GM12878 (cell line): ENCODE results near the gene TAS2R14.

ENCODE experiments used
- ATF2 ChIP-seq: IDR thresholded peaks from 2 replicates; pipeline ENCODE4 v1.6.1; 2012; ENCODE audit warnings: low read length, inconsistent platforms
- BHLHE40 ChIP-seq, 2 experiments: fragments of 450-650 bp in 1 of 2; IDR thresholded peaks; 2 replicates each; pipeline ENCODE4 v1.6.1; 2011 to 2017; ENCODE audit warnings: low read depth in 2 of 2, borderline replicate concordance in 1 of 2, improper control_type of control experiment in 1 of 2, low read length in 1 of 2, mild to moderate bottlenecking in 1 of 2
- BRCA1 ChIP-seq: IDR thresholded peaks from 2 replicates; pipeline ENCODE4 v1.6.1; 2011; ENCODE audit warnings: low read depth, low read length, improper control_type of control experiment
- CEBPB ChIP-seq, 2 experiments: fragments of 150-350 bp in 1 of 2; IDR thresholded peaks; 2 replicates each; pipeline ENCODE4 v1.6.1; 2012 to 2014; ENCODE audit warnings: low read depth in 2 of 2, low read length in 2 of 2, borderline replicate concordance in 1 of 2, inconsistent platforms in 1 of 2
- CTCF ChIP-seq, 3 experiments: IDR thresholded peaks in 2 of 3; conservative IDR thresholded peaks in 1 of 3; 2 replicates each; pipeline ENCODE4 v1.5.1; 2011; ENCODE audit warnings: low read depth in 3 of 3, low read length in 3 of 3, mild to moderate bottlenecking in 3 of 3, control low read depth in 2 of 3, moderate library complexity in 2 of 3, inconsistent platforms in 1 of 3, mixed read lengths in 1 of 3; ENCODE audit not compliant: control insufficient read depth in 2 of 3, insufficient read depth in 1 of 3; ENCODE audit errors: extremely low read depth in 1 of 3
- DPF2 ChIP-seq: fragments of 450-650 bp; IDR thresholded peaks from 2 replicates; pipeline ENCODE4 v1.6.1; 2017; ENCODE audit warnings: mild to moderate bottlenecking
- EP300 ChIP-seq, 2 experiments: fragments of 150-350 bp in 1 of 2; IDR thresholded peaks; 2 replicates each; pipeline ENCODE4 v1.6.1; 2011 to 2012; ENCODE audit warnings: low read depth in 2 of 2, low read length in 2 of 2, borderline replicate concordance in 1 of 2, improper control_type of control experiment in 1 of 2, inconsistent platforms in 1 of 2; ENCODE audit not compliant: control insufficient read depth in 1 of 2
- NR2C2 ChIP-seq: IDR thresholded peaks from 2 replicates; pipeline ENCODE4 v1.6.1; 2011; ENCODE audit warnings: borderline replicate concordance, low read depth; ENCODE audit not compliant: control insufficient read depth, insufficient read length
- REST ChIP-seq: IDR thresholded peaks from 2 replicates; pipeline ENCODE4 v1.6.1; 2012; ENCODE audit warnings: mild to moderate bottlenecking, low read depth, low read length
- SIN3A ChIP-seq: IDR thresholded peaks from 2 replicates; pipeline ENCODE4 v1.6.1; 2012; ENCODE audit warnings: low read depth, low read length, improper control_type of control experiment
- STAT1 ChIP-seq: fragments of 450-650 bp; conservative IDR thresholded peaks from 2 replicates; pipeline ENCODE4 v1.6.1; 2014; ENCODE audit warnings: antibody characterized with exemption, mild to moderate bottlenecking
- ZNF274 ChIP-seq: IDR thresholded peaks from one replicate; pipeline ENCODE4 v1.8.0; 2011; ENCODE audit not compliant: insufficient read length, insufficient read depth

GRCh38 chr12:10919809-10920208, 19.3 kb downstream of the TAS2R14 start:
- TF ChIP-seq SIN3A: no peak
- TF ChIP-seq BRCA1: no peak
- TF ChIP-seq BHLHE40 (IDR thresholded peaks at IDR 0.05; ENCODE audit: borderline replicate concordance in 1 of 2, low read depth in 2 of 2, low read length in 1 of 2): no peak
- no peak for TF ChIP-seq CEBPB (IDR thresholded peaks at IDR 0.05; ENCODE audit: borderline replicate concordance in 1 of 2, low read depth in 2 of 2, low read length in 2 of 2)
- no peak for TF ChIP-seq EP300 (IDR thresholded peaks at IDR 0.05; ENCODE audit: borderline replicate concordance in 1 of 2, control insufficient read depth in 1 of 2, low read depth in 2 of 2, low read length in 2 of 2)
- TF ChIP-seq ZNF274: no peak
- no peak for TF ChIP-seq REST
- TF ChIP-seq DPF2: no peak
- no peak for TF ChIP-seq CTCF (IDR thresholded peaks at IDR 0.05 in 2 of 3, conservative IDR thresholded peaks at IDR 0.05 in 1 of 3; ENCODE audit: control insufficient read depth in 2 of 3, extremely low read depth in 1 of 3, insufficient read depth in 1 of 3, low read depth in 3 of 3, low read length in 3 of 3)
- TF ChIP-seq NR2C2: no peak
- no peak for TF ChIP-seq STAT1
- TF ChIP-seq ATF2: no peak
